HepG2 (cell line): ENCODE results near the gene TFDP1. TPM values are rescaled to one million over a fixed set of nuclear protein-coding genes. Genes with fewer than 3 reads are reported as not detected.

ENCODE experiments used
- ATAC-seq: fragments of 200-7000 bp; cut with Tn5 transposase; 3 replicates; pipeline ENCODE4 v1.9.1; 2020; ENCODE audit warnings: mild to moderate bottlenecking, moderate library complexity
- BruUV-seq: library from RNA; stranded (reverse); fragments of 400-500 nt; replicated peaks from 2 replicates; lab custom pipeline; 2021; lab: Mats Ljungman, UMichigan
- CTCF ChIA-PET: fragments of 300-600 bp; formaldehyde crosslinking; extraction: SDS; loops from one replicate; lab custom pipeline; 2021; ENCODE audit warnings: low total read pairs, inconsistent platforms, low intra/inter-chr PET ratio; lab: Yijun Ruan, JAX
- POLR2A ChIA-PET: fragments of 350-600 bp; sonication (Branson Sonifier 250); formaldehyde crosslinking; loops from one replicate; lab custom pipeline; 2020; ENCODE audit warnings: antibody characterized with exemption, inconsistent platforms; lab: Yijun Ruan, JAX
- DNase-seq: peaks from one replicate; pipeline ENCODE4 v3.0.0-alpha.2; 2015; ENCODE audit warnings: low spot score
- FAIRE-seq: peaks from 3 replicates; lab custom pipeline; 2011; peaks lifted over from hg19 to GRCh38; lab: Jason Lieb, UNC
- H2AFZ ChIP-seq: one replicate; pipeline ENCODE4 v1.6.1; 2011; ENCODE audit warnings: low read length, inconsistent platforms
- H3K27ac ChIP-seq: fragments of 300-600 bp; 3 replicates; pipeline ENCODE4 v1.8.0; 2011; ENCODE audit warnings: mixed run types, mild to moderate bottlenecking, mixed read lengths, low read length, inconsistent platforms; ENCODE audit not compliant: insufficient read depth; ENCODE audit errors: extremely low read length
- H3K27me3 ChIP-seq, 2 experiments: fragments of 200-600 bp in 1 of 2; 2 replicates in 1 of 2; 3 replicates in 1 of 2; pipeline versions ENCODE4 v1.6.0 to v1.8.0; 2011; ENCODE audit warnings: low read length in 2 of 2, mild to moderate bottlenecking in 2 of 2, moderate library complexity in 2 of 2, inconsistent platforms in 1 of 2; ENCODE audit not compliant: insufficient read depth in 2 of 2, control insufficient read depth in 1 of 2
- H3K36me3 ChIP-seq, 2 experiments: fragments of 200-600 bp in 1 of 2; replicated peaks in 1 of 2; 2 replicates in 1 of 2; 3 replicates in 1 of 2; pipeline versions ENCODE4 v1.5.1 to v1.8.0; 2011; ENCODE audit warnings: low read length in 2 of 2, inconsistent platforms in 1 of 2; ENCODE audit not compliant: insufficient read depth in 2 of 2, control insufficient read depth in 1 of 2
- H3K4me1 ChIP-seq: 2 replicates; pipeline ENCODE4 v1.5.1; 2012; ENCODE audit warnings: low read length, inconsistent platforms; ENCODE audit not compliant: insufficient read depth
- H3K4me2 ChIP-seq: 2 replicates; pipeline ENCODE4 v1.6.0; 2011; ENCODE audit warnings: low read depth, low read length, inconsistent platforms
- H3K4me3 ChIP-seq, 3 experiments: fragments of 200-600 bp in 1 of 3; sonication (generic), shearing (Covaris generic) in 1 of 3; replicated peaks in 1 of 3; 2 replicates each; pipeline ENCODE4 v1.5.1; 2011 to 2016; ENCODE audit warnings: low read length in 3 of 3, inconsistent platforms in 2 of 3, low read depth in 2 of 3, mild to moderate bottlenecking in 2 of 3, control low read depth in 1 of 3, mixed read lengths in 1 of 3; ENCODE audit not compliant: insufficient read depth in 1 of 3
- H3K79me2 ChIP-seq: one replicate; pipeline ENCODE4 v1.6.1; 2011; ENCODE audit warnings: low read length, inconsistent platforms; ENCODE audit not compliant: insufficient read depth
- H3K9ac ChIP-seq: 2 replicates; pipeline ENCODE4 v1.6.0; 2011; ENCODE audit warnings: mild to moderate bottlenecking, low read depth, low read length, inconsistent platforms; ENCODE audit not compliant: insufficient read depth
- H3K9me3 ChIP-seq: 2 replicates; pipeline ENCODE4 v1.5.1; 2012; ENCODE audit warnings: mild to moderate bottlenecking, low read length
- H4K20me1 ChIP-seq: 2 replicates; pipeline ENCODE4 v1.6.0; 2011; ENCODE audit warnings: inconsistent platforms, mild to moderate bottlenecking, low read length, moderate library complexity; ENCODE audit not compliant: insufficient read depth
- ARID2 ChIP-seq: sonication (generic); formaldehyde crosslinking; IDR thresholded peaks from 2 replicates; pipeline ENCODE4 v1.8.1; 2022; ENCODE audit warnings: mild to moderate bottlenecking, missing genetic modification reagents, borderline replicate concordance
- ATF6 ChIP-seq: sonication (generic); formaldehyde crosslinking; conservative IDR thresholded peaks from 2 replicates; pipeline ENCODE4 v1.4.0; 2020; ENCODE audit warnings: missing genetic modification reagents
- GATAD1 ChIP-seq: IDR thresholded peaks from 2 replicates; pipeline ENCODE4 v1.6.1; 2016; ENCODE audit warnings: missing genetic modification reagents, missing compliant biosample characterization
- RORA ChIP-seq: sonication (generic); formaldehyde crosslinking; IDR thresholded peaks from 2 replicates; pipeline ENCODE4 v1.5.0; 2020; ENCODE audit warnings: mild to moderate bottlenecking, missing genetic modification reagents, moderate library complexity
- THAP11 ChIP-seq: IDR thresholded peaks from 2 replicates; pipeline ENCODE4 v1.6.1; 2016; ENCODE audit warnings: missing biosample characterization, missing genetic modification reagents
- ZBTB33 ChIP-seq: sonication (generic); formaldehyde crosslinking; IDR thresholded peaks from 2 replicates; pipeline ENCODE4 v1.4.0; 2020; ENCODE audit warnings: missing genetic modification reagents
- ZFAT ChIP-seq: sonication (generic); formaldehyde crosslinking; conservative IDR thresholded peaks from 2 replicates; pipeline ENCODE4 v1.8.1; 2023; ENCODE audit warnings: missing genetic modification reagents, inconsistent platforms
- ZFP36L2 ChIP-seq: sonication (generic); formaldehyde crosslinking; IDR thresholded peaks from 2 replicates; pipeline ENCODE4 v1.4.0; 2020; ENCODE audit warnings: missing genetic modification reagents
- ZNF282 ChIP-seq: fragments of 450-650 bp; IDR thresholded peaks from 2 replicates; pipeline ENCODE4 v1.6.1; 2018; ENCODE audit not compliant: partially characterized antibody
- ZNF333 ChIP-seq: sonication (generic); formaldehyde crosslinking; IDR thresholded peaks from 2 replicates; pipeline ENCODE4 v1.4.0; 2020; ENCODE audit warnings: mild to moderate bottlenecking, missing genetic modification reagents, borderline replicate concordance
- ZNF546 ChIP-seq: sonication (generic); formaldehyde crosslinking; conservative IDR thresholded peaks from 2 replicates; pipeline ENCODE4 v1.8.1; 2023; ENCODE audit warnings: mild to moderate bottlenecking, missing genetic modification reagents
- ZNF557 ChIP-seq: sonication (generic); formaldehyde crosslinking; IDR thresholded peaks from 2 replicates; pipeline ENCODE4 v1.4.0; 2020; ENCODE audit warnings: missing genetic modification reagents
- ZNF652 ChIP-seq: IDR thresholded peaks from 2 replicates; pipeline ENCODE4 v1.6.1; 2016; ENCODE audit warnings: low read depth, borderline replicate concordance
- ZNF839 ChIP-seq: sonication (generic); formaldehyde crosslinking; IDR thresholded peaks from 2 replicates; pipeline ENCODE4 v1.4.0; 2020; ENCODE audit warnings: missing genetic modification reagents, mild to moderate bottlenecking, borderline replicate concordance
- ZZZ3 ChIP-seq: sonication (generic); formaldehyde crosslinking; IDR thresholded peaks from 2 replicates; pipeline ENCODE4 v1.4.0; 2020; ENCODE audit warnings: missing genetic modification reagents, mild to moderate bottlenecking, borderline replicate concordance
- WGBS: methylation state at CpG from one replicate; pipeline ENCODE4 v1.1.6; 2017; ENCODE audit warnings: low lambda C conversion rate; 5-methylcytosine and 5-hydroxymethylcytosine counted together
- in situ Hi-C: cut with HindIII; loops from 2 replicates; pipeline ENCODE4 v1.10.0; 2017; ENCODE audit warnings: low pct_unique_long_range_greater_than_20kb; ENCODE audit not compliant: extremely low pct_ligation_motif_present
- intact Hi-C: fragments of 100-400 bp; cut with micrococcal nuclease; formaldehyde crosslinking; loops from one replicate; pipeline ENCODE4 v1.10.0; 2022; ENCODE audit not compliant: unreplicated experiment
- polyA plus RNA-seq, 8 experiments: library from polyadenylated mRNA; depleted of rRNA in 3 of 8; stranded (reverse) in 7 of 8; unstranded in 1 of 8; fragments of >200 nt; fragmentation: Illumina TruSeq in 4 of 8; extraction: Trizol in 4 of 8; gene quantifications; 2 replicates each; pipeline versions ENCODE4 v1.2.1 to v1.2.3, GENCODE V29; 2011 to 2016; ENCODE audit warnings: low read depth in 4 of 8, missing spikeins in 1 of 8, mixed read lengths in 1 of 8; ENCODE audit not compliant: insufficient read depth in 1 of 8
- total RNA-seq, 5 experiments: library from RNA; depleted of rRNA; stranded (reverse); fragments of >200 nt; fragmentation: Illumina TruSeq; extraction: Trizol; gene quantifications; 2 replicates each; pipeline ENCODE4 v1.2.3, GENCODE V29; 2016; ENCODE audit warnings: low read depth in 1 of 5

The TFDP1 gene
- total and polyA plus RNA-seq, 2 of the 13 experiments (the other 11 are each of a cell fraction or from before 2014, with no cell fraction given) = 38.0 to 84.2 TPM

GRCh38 chr13:113612607-113613006 is 28.1 kb downstream of the TFDP1 start:
- no peak for TF ChIP-seq ZFP36L2 (CRISPR knock-in tag)
- no peak for TF ChIP-seq ZZZ3 (CRISPR knock-in tag)
- no peak for TF ChIP-seq ZBTB33 (CRISPR knock-in tag)
- no peak for TF ChIP-seq ATF6
- TF ChIP-seq ZNF652 (CRISPR knock-in tag) = no peak
- TF ChIP-seq ZNF546 (CRISPR knock-in tag) = no peak
- TF ChIP-seq ZNF839 (CRISPR knock-in tag) = no peak
- no peak for TF ChIP-seq ZNF282
- TF ChIP-seq ZNF333 (CRISPR knock-in tag) = no peak
- TF ChIP-seq GATAD1 (CRISPR knock-in tag) = no peak
- no peak for TF ChIP-seq ARID2 (CRISPR knock-in tag)
- TF ChIP-seq ZFAT = no peak
- TF ChIP-seq THAP11 (CRISPR knock-in tag) = no peak
- TF ChIP-seq RORA (CRISPR knock-in tag) = no peak
- TF ChIP-seq ZNF557 (CRISPR knock-in tag) = no peak
- no TSS peak for BruUV-seq
- Histone ChIP-seq H3K36me3 (peaks cover 7 to 62% of the 10 kb centered on the region in 2 experiments), H3K9ac (no peak overlapping the region), H3K79me2 (peaks cover 75% of the 10 kb centered on the region), H3K4me1 (peaks cover 16% of the 10 kb centered on the region), H3K9me3 (no peaks in the 10 kb centered on the region), H3K4me2 (no peak overlapping the region), H3K27ac (no peak overlapping the region), H3K4me3 (no peak overlapping the region), H2AFZ (no peak overlapping the region), H4K20me1 (peaks cover 7% of the 10 kb centered on the region), H3K27me3 (no peaks in the 10 kb centered on the region)
- in situ Hi-C loops (no loop called here), intact Hi-C loops (no loop called here)
- FAIRE-seq = no peak
- CTCF ChIA-PET = no interaction called here
- ATAC-seq = no peak
- WGBS = 95% methylated on average over 10 of the region's 10 CpGs
- DNase-seq = no peak
- POLR2A ChIA-PET = no interaction called here
